Measurements from ENCODE around the gene GYG2. TPM values are rescaled to one million over a fixed set of nuclear protein-coding genes. Genes with fewer than 3 reads are reported as not detected.

The GYG2 gene
- total RNA-seq, 1 donor from 2014 or later: not detected

GRCh38 chrX:2902841-2903240 lies 74.1 kb downstream of the GYG2 start:
- TF ChIP-seq CTCF (IDR thresholded peaks at IDR 0.05): no peak
- Mint-ChIP-seq H3K27ac (no peak overlapping the region), H3K9me3 (peaks cover 4% of the 10 kb centered on the region), H3K27me3 (no peaks in the 10 kb centered on the region), H3K4me3 (no peak overlapping the region), H3K4me1 (peaks cover 8% of the 10 kb centered on the region), H3K36me3 (ENCODE audit: low read depth) (peaks cover 10% of the 10 kb centered on the region)
- ATAC-seq (ENCODE audit: low read depth): no peak
- CTCF ChIA-PET: no interaction called here
- intact Hi-C loops (cut with micrococcal nuclease): no loop called here
- DNase-seq: no peak
- POLR2A ChIA-PET: no interaction called here

GRCh38 chrX:2903366-2903765 lies 74.6 kb downstream of the GYG2 start:
- H3K36me3 Mint-ChIP-seq (ENCODE audit: low read depth): peaks cover 15% of the 10 kb centered on the region
- no peak overlapping the region for H3K4me3 Mint-ChIP-seq
- ATAC-seq (ENCODE audit: low read depth) (no peak), DNase-seq (no peak)
- intact Hi-C loops (cut with micrococcal nuclease): no loop called here
- TF ChIP-seq CTCF (IDR thresholded peaks at IDR 0.05): no peak
- H3K27me3 Mint-ChIP-seq: no peaks in the 10 kb centered on the region
- H3K27ac Mint-ChIP-seq: no peak overlapping the region
- CTCF ChIA-PET: no interaction called here
- peaks cover 3% of the 10 kb centered on the region for H3K4me1 Mint-ChIP-seq
- POLR2A ChIA-PET: no interaction called here
- H3K9me3 Mint-ChIP-seq: peaks cover 4% of the 10 kb centered on the region

GRCh38 chrX:2907295-2907694 lies 78.6 kb downstream of the GYG2 start:
- Mint-ChIP-seq H3K27ac (no peak overlapping the region), H3K27me3 (no peaks in the 10 kb centered on the region), H3K36me3 (ENCODE audit: low read depth) (peaks cover 15% of the 10 kb centered on the region), H3K4me1 (no peaks in the 10 kb centered on the region), H3K9me3 (peaks cover 4% of the 10 kb centered on the region), H3K4me3 (no peak overlapping the region)
- ATAC-seq (ENCODE audit: low read depth) (no peak), DNase-seq (no peak)
- TF ChIP-seq CTCF (IDR thresholded peaks at IDR 0.05): no peak
- intact Hi-C loops (cut with micrococcal nuclease): no loop called here
- ChIA-PET CTCF (no interaction called here), POLR2A (no interaction called here)

- no peaks in the 10 kb centered on the region for H3K27me3 Mint-ChIP-seq
- no peak for ATAC-seq (ENCODE audit: low read depth)
These were observed 79.5 kb downstream of the GYG2 start for GRCh38 chrX:2908125-2908685.

GRCh38 chrX:2910109-2910508 lies 81.4 kb downstream of the GYG2 start:
- no peak overlapping the region for H3K27ac Mint-ChIP-seq
- no peak for ATAC-seq (ENCODE audit: low read depth)
- ChIA-PET POLR2A (no interaction called here), CTCF (no interaction called here)
- H3K36me3 Mint-ChIP-seq (ENCODE audit: low read depth): peaks cover 15% of the 10 kb centered on the region
- TF ChIP-seq CTCF (IDR thresholded peaks at IDR 0.05): no peak
- H3K4me3 Mint-ChIP-seq: no peak overlapping the region
- H3K27me3 Mint-ChIP-seq: no peaks in the 10 kb centered on the region
- intact Hi-C loops (cut with micrococcal nuclease): no loop called here
- H3K4me1 Mint-ChIP-seq: no peaks in the 10 kb centered on the region
- H3K9me3 Mint-ChIP-seq: no peaks in the 10 kb centered on the region
- no peak for DNase-seq

More at GRCh38 chrX:2908125-2908685, 79.5 kb downstream of the GYG2 start:
- H3K9me3 Mint-ChIP-seq: peaks cover 2% of the 10 kb centered on the region
- peaks cover 14% of the 10 kb centered on the region for H3K36me3 Mint-ChIP-seq (ENCODE audit: low read depth)
- CTCF ChIA-PET: interaction anchor here (0.6 kb wide), 1 partner anchor 18 kb away, joined by 3 read pairs; no protein-coding TSS in a partner anchor
- H3K4me3 Mint-ChIP-seq: no peak overlapping the region
- intact Hi-C loops (cut with micrococcal nuclease): no loop called here
- TF ChIP-seq CTCF (IDR thresholded peaks at IDR 0.05): no peak
- POLR2A ChIA-PET: no interaction called here
- H3K27ac Mint-ChIP-seq: no peak overlapping the region
- no peak for DNase-seq
- H3K4me1 Mint-ChIP-seq: no peaks in the 10 kb centered on the region
